ENCODE results near the gene NDUFB6. TPM values are rescaled to one million over a fixed set of nuclear protein-coding genes. Genes with fewer than 3 reads are reported as not detected.

NDUFB6 gene
- total RNA-seq, 1 donor from 2014 or later = 38.4 TPM

GRCh38 chr9:32518276-32518675 is 54.7 kb downstream of the NDUFB6 start:
- no peaks in the 10 kb centered on the region for H3K4me1 Mint-ChIP-seq
- TF ChIP-seq CTCF (IDR thresholded peaks at IDR 0.05; ENCODE audit: unreplicated experiment) = no peak
- no peak overlapping the region for H3K4me3 Mint-ChIP-seq
- H3K36me3 Mint-ChIP-seq = peaks cover 72% of the 10 kb centered on the region
- DNase-seq (ENCODE audit: low spot score in 2 of 2, unreplicated experiment in 2 of 2) = no peak
- no peak overlapping the region for H3K27ac Mint-ChIP-seq
- H3K9me3 Mint-ChIP-seq = peaks cover 50% of the 10 kb centered on the region
- H3K27me3 Mint-ChIP-seq (ENCODE audit: low read depth) = no peaks in the 10 kb centered on the region

- TF ChIP-seq CTCF (IDR thresholded peaks at IDR 0.05; ENCODE audit: unreplicated experiment) = no peak
- Mint-ChIP-seq H3K9me3 (peaks cover 43% of the 10 kb centered on the region), H3K4me3 (no peak overlapping the region)
Measured at GRCh38 chr9:32516241-32516640, 56.7 kb downstream of the NDUFB6 start.

GRCh38 chr9:32508728-32509127 is 64.2 kb downstream of the NDUFB6 start:
- Mint-ChIP-seq H3K27me3 (ENCODE audit: low read depth) (no peaks in the 10 kb centered on the region), H3K4me1 (no peaks in the 10 kb centered on the region), H3K36me3 (peaks cover 13% of the 10 kb centered on the region), H3K27ac (no peak overlapping the region), H3K4me3 (no peak overlapping the region), H3K9me3 (peaks cover 22% of the 10 kb centered on the region)
- DNase-seq (ENCODE audit: low spot score in 2 of 2, unreplicated experiment in 2 of 2) = no peak
- no peak for TF ChIP-seq CTCF (IDR thresholded peaks at IDR 0.05; ENCODE audit: unreplicated experiment)

More at GRCh38 chr9:32516241-32516640, 56.7 kb downstream of the NDUFB6 start:
- no peak for DNase-seq (ENCODE audit: low spot score in 2 of 2, unreplicated experiment in 2 of 2)
- no peaks in the 10 kb centered on the region for H3K4me1 Mint-ChIP-seq
- no peaks in the 10 kb centered on the region for H3K27me3 Mint-ChIP-seq (ENCODE audit: low read depth)
- H3K27ac Mint-ChIP-seq = no peak overlapping the region
- H3K36me3 Mint-ChIP-seq = peaks cover 56% of the 10 kb centered on the region

GRCh38 chr9:32503008-32503407 is 70.0 kb downstream of the NDUFB6 start:
- no peak for DNase-seq (ENCODE audit: low spot score in 2 of 2, unreplicated experiment in 2 of 2)
- H3K9me3 Mint-ChIP-seq = peaks cover 7% of the 10 kb centered on the region
- TF ChIP-seq CTCF (IDR thresholded peaks at IDR 0.05; ENCODE audit: unreplicated experiment) = no peak
- no peak overlapping the region for H3K27ac Mint-ChIP-seq
- H3K4me3 Mint-ChIP-seq = no peak overlapping the region
- no peaks in the 10 kb centered on the region for H3K27me3 Mint-ChIP-seq (ENCODE audit: low read depth)
- H3K36me3 Mint-ChIP-seq = peaks cover 31% of the 10 kb centered on the region
- no peaks in the 10 kb centered on the region for H3K4me1 Mint-ChIP-seq

Other genes starting within 250 kb of the NDUFB6 start
- 23.9 to 24.6 TPM (median 24.0 TPM) in 3 replicates for gene ACO1, start 188.5 kb downstream of the NDUFB6 start, total RNA-seq
- gene RIGI, start 47.0 kb downstream of the NDUFB6 start, total RNA-seq = 16.4 to 19.1 TPM (median 16.6 TPM) in 3 replicates
- 8.3 to 11.1 TPM (median 9.5 TPM) in 3 replicates for gene SMIM27, start 20.8 kb downstream of the NDUFB6 start, total RNA-seq
- gene TOPORS, start 20.6 kb downstream of the NDUFB6 start, total RNA-seq = 21.9 to 23.3 TPM (median 22.8 TPM) in 3 replicates
- 0.05 TPM in 1 of 3 replicates, not detected in the others for gene TAF1L, start 62.5 kb upstream of the NDUFB6 start, total RNA-seq
- gene TMEM215, start 210.4 kb upstream of the NDUFB6 start, total RNA-seq = 0.07 TPM in 1 of 3 replicates, not detected in the others